Measurements from ENCODE around the gene EPHA2.
"Not testable (repeated sequence)": the region's sequence is repeated elsewhere in the genome, so short reads cannot be mapped to it uniquely, and the experiment has no call there.

Gene EPHA2

DNA sequence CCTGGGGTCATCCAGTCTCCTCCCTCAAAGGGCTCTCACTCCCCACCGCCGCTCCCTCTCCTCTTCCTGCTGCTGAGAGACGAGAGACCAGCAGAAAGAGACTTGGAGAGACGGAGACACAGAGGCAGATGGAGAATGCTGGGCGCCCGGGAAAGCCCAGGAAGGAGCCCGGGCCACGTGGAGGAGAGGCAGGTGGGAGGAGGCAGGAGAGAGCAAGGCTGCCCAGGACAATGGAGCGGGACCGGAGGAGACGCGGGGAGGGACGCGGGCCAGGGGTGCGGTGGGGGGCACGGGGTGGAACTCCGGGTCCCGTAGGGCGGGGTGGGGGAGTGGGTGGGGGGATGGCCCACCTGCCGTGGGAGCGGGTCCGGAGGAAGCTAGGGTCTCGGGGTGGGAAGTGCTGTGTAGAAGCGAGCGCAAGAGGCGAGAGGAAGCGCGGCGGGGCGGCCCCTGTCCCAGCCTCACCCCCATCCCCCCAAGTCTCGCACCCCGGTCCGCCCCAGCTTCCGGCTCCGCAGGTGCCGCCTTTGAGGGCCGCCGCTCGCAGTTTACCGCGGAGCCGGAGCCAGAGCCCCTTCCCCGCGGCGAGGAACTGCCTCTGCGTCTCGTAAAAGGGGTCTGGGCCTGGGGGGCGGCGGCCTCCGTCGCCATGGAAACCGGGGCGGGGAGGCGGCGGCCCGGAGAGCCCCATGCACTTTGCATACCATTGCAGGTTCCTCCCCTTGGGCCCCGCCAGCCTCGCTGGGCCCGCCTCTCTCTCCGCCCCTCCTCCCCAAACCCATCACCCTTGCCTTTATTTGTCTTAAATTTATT, 11.7 kb upstream of the EPHA2 start:
- peak; percentile 44 to 55 for DNase-seq

DNA sequence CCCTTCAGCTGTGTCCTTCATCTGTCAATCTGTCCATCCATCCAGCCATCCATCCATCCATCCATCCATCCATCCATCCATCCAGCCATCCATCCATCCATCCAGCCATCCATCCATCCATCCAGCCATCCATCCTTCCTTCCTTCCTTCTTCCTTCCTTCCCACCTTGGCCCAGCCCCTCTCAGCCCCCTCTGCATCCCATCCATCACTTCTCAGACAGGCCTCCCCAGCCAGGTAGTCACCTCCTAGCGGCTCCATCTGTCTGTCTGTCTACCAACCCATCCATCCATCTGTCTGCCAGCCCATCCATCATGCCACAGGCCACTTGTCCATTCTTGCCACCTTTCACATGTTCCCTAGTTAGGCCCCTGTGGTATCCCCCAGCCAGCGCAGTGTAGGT, 10.2 kb upstream of the EPHA2 start:
- no peak for DNase-seq

DNA sequence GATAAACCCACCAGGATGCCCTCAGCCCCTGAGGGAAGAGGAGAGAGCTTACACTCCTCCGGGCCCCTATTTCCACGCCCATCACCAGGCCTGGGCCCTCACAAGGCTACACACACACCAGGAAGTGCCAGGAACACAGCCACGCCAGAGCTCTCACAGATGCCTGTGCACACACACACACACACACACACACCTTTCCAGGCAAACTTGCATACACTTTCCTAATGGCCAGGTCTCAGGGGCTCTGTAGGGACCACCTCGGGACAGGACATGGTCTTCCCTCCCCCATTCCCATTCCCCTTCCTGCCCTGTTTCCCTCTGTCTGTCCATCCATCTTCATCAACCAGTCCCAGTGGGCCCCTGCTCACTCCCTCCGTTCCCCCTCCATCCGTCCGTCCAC, 9.7 kb upstream of the EPHA2 start:
- no peak for DNase-seq

DNA sequence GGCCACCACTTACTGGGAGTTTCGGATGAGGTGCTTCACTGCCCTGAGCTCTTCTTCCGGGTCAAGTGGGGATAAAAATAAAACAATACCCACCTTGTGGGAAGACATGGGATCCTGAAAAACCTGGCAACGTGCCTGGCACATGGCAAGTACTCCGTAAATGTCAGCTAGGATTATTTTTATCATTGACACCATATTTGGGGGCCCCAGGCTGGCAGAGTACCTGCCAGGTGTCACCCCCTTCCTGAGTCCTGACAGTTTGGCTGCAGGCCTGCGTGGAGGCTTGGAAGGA, 9.2 kb upstream of the EPHA2 start:
- DNase-seq, result no peak

DNA sequence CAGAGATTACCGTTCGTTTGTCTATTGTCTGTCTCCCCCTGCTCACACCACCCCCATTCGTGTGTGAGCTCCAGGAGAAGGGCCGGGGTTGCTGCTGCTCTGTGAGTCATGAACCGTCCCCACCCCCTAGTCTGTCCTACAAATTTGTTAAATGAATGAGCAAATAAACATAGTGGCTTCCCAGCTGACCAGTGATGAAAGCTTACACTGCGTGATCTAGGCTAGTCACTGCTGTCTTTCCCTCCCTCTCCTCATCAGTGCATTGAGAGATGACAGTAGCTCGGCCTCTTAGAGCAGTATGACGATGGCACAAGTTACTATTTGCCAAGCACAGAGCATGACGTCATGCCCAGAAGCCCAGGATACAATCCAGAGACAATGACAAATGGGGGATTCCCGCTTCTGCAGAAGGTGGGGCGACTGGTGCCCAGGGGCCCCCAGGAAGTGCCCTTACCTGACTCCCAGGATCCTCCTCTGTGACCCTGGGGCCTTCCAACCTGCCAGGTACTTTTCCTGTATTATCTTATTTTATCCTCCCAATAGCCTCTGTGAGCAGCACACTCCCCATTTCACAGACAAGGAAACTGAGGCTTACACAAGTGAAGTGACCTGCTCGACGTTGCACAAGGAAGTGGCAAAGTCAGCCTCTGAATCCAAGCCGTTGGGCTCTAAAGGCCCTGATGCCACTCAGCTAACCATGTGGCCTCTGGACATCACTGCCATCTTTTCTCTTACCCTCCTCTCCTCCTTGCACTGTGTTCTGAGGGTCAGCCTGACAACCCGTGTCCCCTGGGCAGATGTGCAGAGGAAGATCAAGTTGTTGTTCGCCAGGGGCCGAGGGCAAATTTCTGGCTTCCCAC, 8.6 kb upstream of the EPHA2 start:
- DNase-seq, result no peak

DNA sequence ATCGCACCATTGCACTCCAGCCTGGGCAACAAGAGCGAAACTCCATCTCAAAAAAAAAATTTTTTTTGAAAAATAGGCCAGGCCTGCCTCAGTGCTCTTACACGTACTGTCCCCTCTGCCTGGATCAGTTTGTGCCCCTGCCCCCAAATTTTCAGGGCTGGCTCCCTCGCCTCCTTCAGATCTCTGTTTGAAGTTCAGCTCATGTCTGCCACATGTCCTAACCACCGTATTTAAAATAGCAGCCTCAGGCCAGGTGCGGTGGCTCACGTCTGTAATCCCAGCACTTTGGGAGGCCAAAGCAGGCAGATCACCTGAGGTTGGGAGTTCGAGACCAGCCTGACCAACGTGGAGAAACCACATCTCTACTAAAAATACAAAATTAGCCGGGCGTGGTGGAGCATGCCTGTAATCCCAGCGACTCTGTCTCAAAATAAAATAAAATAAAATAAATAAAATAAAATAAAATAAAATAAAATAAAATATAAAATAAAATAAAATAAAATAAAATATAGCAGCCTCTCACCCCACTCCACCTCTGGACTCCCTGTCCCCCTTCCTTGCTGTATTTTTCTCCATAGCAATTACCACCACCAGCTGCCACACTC, 7.8 kb upstream of the EPHA2 start:
- DNase-seq, result not testable (repeated sequence)

DNA sequence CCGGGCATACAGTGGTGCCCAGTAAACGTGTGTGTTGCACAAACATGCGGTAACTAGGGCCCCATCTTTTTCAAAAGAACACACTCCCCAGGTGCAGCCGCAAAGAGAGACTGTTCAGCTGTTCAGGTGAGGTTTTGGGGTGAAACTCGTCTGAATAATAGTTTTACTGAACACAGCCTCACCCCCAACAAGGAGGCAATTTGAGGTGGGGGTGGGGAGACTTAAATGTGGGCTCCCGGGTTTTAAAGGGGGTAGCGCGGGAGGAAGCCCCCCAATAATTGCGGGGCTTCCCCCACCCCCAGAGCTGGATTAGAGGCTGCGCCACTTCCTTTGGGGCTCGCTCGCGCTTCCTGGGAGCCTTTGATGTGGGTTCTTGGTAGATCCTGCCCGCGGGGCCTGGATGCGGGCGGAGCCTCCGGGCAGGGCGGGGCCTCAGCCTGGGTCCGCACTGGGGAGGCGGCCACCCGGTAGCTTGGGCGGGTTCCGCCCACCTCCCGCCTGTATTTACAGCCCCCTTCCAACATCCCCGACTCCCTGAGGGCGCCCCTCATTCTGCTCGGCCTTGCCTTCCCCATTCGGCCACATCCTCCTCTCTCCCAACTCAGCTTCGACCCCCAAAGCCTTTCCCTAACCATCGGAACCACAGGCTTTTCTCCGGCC, 6.4 kb upstream of the EPHA2 start:
- peak; percentile 36 to 37 for DNase-seq

DNA sequence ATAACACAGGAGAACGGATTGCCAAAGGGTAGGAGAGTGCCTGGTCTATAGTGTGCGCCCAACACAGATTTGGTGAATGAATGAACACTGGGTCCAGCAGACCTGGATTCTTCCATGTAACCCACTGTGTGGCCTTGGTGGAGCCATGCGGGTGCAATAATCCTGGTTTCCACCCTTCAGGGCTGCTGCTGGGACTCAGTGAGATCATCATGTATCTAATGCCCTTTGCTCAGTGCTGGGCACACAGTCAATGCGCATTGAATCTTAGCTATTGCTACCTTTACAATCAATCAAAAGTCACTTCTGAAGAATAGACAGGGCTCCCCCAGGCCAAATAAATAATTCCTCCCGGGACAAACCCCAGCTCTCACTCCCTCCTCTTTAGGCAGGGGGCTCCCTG, 5.8 kb upstream of the EPHA2 start:
- no peak for DNase-seq

DNA sequence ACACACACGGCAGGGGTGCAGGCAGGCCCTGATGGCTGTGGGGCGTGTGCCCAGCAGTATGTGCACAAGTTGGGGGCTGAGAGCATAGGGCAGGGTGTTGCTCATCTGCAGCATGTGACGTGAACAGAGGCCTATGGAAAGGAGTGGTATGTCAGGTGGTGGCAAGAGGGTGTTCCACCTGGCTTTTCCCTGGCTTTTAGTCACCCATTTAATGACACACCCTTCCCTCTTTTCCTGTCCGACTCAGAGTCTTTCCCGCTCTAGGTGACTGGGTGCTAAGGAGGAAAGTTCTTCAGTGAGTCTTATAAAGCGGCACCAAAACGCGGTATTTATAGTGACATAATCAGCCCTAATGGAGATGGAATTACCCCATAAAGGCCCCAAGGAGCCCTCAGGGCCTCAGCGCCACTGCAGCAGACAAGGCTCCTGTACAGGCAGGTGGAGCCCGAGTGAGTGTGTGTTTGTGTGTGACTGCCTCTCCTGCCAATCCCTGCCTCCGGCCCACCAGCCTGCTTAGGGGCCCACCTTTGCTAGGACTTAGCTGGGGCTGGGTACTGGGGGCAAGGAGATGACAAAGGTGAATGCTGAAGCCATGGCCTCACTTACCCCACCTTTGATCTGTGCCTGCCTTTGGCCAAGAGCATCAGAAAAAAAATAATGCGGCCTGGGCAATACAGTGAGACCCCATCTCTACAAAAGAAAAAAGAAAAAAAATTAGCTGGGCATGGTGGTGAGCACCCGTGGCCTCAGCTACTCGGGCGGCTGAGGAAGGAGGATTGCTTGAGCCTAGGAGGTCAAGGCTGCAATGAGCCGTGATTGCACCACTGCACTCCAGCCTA, 3.3 kb upstream of the EPHA2 start:
- DNase-seq, result no peak

DNA sequence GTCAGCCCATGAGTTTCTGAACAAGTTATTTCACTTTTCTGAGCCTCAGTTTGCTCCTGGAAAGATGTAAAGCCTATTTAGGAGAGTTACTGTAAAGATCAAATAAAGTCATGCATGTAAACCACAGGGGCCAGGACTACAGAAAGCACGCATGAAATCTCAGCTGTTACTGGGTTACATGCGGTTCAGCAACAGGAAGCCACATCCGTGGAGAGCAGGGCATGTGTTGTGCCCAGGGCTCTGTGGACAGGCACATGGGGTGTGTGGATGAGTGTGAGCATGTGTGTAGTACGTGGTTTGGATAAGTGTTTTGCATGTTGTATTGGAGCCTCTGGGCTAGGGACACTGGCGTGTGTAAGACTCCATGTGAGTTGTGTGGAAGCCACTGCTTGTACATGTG, 2.2 kb upstream of the EPHA2 start:
- no peak for DNase-seq

DNA sequence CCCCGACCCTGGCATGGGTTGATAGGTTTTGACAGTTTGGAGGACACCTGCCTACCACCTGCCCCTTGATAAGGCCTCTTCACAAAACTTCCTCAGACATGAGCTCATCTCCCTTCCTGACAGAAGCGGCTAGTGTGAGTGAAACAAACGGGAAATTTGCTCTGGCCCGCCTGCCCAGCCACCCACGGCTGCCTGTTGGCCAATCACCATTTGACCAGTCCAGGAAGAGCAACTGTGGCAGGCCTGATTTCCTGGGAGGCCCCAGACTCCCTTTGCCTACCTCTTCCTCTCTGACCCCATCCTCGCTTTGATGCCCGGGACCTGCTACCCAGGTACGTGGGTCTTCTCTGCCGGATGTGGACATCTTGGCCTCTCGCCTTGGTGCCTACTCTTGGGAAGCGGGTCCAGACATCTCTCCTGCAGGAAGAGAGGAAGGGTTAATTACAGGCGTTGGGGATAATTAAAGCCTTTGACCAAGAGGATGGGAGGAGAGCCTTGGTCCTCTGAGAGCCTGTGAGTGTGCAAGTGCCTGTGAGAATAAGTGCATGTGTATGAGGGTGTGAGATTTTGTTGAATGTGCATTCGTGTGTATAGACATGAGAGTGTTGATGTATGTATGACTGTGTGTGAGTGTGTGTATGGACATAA, 1.1 kb upstream of the EPHA2 start:
- no peak for DNase-seq

DNA sequence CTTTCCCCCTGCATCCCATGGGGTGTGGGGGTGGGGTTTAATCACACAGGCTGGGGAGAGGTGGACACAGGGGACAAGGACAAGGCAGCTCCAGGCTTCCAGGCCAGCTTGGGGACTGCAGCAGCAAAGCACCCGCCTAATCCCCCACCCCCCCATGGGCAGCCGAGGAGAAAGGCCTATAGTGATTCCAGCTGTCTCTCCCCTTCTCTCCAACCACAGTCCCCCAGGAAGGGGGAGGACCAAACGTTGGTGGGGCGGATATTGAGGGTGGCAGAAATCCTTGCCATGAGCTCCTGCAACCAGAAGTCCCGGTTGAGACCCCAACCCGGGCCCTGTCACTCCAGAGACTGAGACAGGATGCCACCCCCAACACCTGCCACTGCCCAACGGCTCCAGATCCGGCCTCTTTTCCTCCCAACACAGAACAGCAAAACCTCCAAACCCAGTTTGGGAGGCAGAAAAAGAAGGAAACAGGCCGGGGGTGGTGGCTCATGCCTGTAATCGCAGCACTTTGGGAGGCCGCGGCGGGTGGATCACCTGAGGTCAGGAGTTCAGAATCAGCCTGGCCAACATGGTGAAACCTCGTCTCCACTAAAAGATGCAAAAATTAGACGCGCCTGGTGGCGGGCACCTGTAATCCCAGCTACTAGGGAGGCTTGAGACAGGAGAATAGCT, 1.7 kb downstream of the EPHA2 start:
- DNase-seq, result no peak

DNA sequence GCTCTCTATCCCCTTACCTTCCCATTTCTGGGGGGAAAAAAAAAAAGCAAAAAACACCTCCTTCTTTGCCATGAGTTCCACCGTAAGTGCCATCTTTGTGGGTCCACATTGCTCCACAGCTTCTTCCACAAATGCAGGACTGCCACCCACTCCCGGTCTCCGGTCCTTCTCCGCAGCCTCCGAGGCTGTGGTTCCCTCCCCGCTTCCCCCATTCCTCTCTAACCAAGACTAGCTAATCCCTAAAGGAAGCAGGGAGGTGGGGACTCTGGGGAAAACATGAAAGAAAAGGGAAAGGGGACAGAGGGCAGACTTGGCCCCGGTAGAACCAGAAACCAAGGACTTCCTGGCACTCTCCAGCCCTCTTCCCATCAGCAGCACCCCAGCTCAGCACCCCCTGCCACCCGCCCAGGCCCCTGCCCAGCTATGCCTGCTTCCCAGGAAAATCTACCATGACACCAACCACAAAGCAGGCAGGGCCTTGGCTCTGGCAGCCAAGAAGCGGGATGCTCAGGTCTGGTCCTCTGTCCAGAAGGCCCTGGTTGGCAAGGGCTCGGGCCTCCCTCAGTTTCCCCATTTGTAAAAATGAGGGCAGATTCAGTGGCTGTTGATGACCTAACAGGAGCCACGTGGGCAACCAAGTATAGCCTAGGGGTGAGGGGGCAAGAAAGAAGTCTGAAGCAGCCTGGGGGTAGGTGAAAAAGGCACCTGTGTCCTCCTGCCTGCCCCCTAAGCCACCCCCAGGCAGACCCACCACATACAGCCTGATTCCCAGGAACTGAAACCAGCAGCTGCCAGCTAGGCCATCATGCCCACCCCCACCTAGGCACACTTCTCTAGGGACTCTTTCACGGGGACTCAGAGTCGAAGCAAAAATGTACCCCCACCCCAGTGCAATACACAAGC, 2.5 kb downstream of the EPHA2 start:
- no peak for DNase-seq

DNA sequence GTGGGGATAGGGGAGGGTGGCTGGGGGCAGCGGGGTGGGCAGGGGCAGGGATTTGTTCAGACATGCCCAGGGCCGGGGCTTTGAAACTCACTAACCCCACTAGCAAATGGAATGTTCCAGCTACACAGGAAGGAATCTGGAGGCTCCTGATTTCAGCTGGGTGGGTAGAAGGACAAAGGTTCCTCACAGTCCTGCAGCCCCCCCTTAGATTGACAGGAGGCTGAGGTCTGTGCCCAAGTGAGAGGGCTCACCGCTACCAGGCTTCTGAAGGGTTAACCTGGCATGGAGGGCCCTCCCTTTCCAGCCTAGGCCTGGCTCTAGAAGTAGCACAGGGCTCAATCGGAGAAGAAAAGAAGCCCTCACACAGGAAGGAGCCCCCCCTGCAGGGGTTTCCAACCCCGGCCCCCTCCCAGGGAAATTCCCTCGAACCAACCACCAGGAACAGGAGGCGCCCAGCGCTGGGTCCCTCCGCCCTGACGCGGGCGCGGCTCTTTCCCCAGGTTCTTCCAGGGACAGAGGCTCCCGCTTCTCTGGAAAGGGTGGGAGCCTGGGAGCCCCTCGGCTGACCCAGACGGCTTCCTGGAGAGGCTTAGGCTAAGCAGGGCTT, 3.3 kb downstream of the EPHA2 start:
- no peak for DNase-seq

DNA sequence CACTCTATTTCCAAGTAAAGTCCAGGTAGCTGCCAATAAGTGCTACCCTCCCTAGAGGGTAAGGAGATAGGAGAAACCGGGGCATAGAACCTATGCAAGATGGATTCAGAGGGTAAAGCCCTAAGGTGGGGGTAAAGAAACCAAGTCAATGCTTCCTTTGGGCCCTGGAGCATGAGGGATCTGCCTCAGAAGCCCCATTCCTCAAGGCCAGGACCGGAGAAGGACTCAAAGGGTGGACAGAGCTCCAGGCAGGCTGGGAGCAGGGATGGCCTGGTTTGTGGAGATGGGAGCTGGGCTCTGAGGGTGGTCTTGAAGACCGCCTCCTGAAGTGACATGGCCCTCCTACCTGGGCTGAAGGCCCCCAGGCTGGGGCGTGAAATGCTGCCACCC, 3.9 kb downstream of the EPHA2 start:
- no peak for DNase-seq

DNA sequence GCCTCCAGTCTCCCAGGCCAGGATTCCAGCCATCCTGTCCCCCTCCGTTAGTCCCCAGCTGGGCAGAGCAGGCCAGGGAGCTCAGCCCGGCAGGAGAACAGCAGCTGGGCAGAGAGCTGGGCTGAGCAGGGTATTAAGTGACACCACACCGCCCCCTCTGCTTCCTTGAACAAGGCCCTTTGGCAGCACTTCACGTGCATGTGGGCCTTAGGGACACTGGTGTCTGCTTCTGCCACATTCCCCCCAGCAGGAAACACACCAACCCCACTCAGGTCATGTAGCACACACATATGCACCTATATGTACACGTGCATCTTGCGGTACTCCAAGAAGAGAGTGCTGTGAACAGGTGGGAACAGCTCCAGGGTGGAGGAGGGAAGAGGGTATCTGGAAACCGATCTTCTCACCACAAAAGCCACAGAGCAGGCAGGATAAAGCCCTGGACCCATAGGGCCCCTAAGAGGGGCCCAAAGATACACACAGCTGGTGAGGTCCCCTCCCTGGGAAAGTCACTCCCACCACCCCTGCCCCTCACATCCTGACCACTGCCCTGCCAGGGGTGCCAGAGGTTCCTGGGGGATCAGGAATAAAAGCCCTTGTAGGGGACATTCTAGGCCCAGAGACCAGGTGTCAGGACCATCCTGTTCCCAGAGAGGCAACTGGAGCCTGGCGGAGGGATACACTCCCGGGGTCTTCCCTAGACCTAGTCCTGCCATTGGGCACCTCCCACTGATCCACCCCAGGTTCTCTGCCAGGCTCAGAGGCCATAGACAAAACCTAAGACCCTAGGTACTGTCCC, 4.5 kb downstream of the EPHA2 start:
- no peak for DNase-seq

DNA sequence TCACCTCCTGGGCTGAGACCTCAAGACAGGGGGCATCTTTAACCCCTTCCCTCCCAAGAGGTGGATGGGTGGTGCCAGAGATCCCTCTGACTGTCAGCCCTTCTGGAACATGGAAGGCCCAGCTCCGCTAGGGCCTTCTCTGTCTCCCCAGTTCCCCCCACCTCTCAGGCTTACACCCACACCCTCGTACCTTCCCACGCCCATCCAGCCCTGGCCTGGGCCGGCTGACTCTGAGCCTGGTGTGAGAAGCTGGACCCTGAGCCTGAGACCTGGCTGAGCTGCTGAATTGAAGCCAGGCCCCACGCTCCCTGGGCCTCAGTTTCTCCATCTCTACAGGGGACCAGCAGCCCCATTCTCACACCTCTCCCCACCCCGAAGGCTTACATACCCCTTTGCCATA, 5.4 kb downstream of the EPHA2 start:
- no peak for DNase-seq

DNA sequence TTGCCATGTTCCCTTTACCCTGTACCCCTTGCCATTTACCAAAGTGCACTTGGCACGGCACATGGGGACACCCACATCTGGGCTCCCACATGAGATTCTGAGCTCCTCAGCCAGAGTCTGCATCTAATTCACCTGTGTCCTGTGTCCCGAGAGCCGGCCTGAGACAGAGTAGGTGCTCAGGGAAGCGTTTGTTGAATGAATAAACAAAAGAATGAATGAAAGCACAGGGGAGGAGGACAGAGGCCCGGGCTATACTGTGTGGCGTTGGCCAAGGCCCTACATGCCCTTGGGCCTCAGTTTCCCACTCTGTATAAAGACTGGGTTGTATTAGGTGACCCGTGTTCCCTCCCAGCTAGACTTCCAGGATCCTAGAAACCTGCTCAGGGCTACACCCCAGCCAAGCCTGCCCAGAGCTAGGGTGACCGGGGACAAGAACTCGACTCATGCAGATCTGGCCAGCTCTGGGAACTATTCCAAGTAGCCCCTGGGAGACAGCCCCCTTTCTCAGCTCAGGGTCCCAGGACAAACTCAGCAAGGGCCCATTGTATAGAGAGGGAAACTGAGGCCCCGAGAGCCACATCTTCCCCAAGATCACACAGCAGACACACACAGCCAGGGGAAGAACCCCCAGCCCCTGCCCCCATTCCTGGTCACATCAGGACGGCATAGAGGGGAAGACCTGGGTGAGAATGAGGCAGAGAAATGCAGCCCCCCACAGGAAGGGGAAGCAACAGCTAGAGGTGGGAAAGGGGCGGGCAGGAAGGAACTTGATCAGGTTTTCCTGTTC, 6.0 kb downstream of the EPHA2 start:
- DNase-seq, result no peak

Data from activated CD4-positive, alpha-beta T cell treated with anti-CD3 and anti-CD28 coated beads, Interleukin-2, amount 50 U/mL, for 4 hours (primary cell).